Mammary epithelial cell (primary cell): ENCODE measurements around the gene WDR4.

ENCODE experiments used
- EZH2 ChIP-seq: IDR thresholded peaks from 2 replicates; pipeline ENCODE4 v1.6.1; 2012; ENCODE audit warnings: low read length, inconsistent platforms, borderline replicate concordance
- TF ChIP-seq, protein P1 (sequence below), 2 donors: IDR thresholded peaks in 1 of 2; conservative IDR thresholded peaks in 1 of 2; 2 replicates each; pipeline ENCODE4 v1.5.1; 2011 to 2012; ENCODE audit warnings: inconsistent platforms in 2 of 2, low read length in 2 of 2, mild to moderate bottlenecking in 2 of 2, control low read depth in 1 of 2, low read depth in 1 of 2; ENCODE audit not compliant: insufficient read depth in 1 of 2; ENCODE audit errors: extremely low read depth in 1 of 2

DNA sequence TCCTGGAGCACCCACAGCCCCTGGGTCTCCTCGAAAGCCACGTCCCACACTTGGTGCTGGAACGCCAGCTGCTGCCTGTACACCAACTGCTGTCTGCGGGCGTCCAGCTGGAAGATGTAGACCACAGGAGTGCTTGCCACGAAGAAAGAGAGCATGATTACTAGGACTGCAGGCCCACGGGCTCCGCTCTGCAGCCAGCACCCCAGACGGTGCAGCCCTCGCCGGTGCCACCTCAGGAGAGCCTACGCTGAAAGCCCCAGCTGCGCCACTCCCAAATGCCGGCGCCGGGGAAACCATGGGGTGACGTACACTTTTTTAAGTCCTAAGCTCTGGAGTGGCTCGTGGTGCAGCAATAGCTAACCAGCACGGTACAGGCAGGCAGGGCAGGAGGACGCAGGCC, 25.7 kb downstream of the WDR4 start:
- TF ChIP-seq, protein P1, sequence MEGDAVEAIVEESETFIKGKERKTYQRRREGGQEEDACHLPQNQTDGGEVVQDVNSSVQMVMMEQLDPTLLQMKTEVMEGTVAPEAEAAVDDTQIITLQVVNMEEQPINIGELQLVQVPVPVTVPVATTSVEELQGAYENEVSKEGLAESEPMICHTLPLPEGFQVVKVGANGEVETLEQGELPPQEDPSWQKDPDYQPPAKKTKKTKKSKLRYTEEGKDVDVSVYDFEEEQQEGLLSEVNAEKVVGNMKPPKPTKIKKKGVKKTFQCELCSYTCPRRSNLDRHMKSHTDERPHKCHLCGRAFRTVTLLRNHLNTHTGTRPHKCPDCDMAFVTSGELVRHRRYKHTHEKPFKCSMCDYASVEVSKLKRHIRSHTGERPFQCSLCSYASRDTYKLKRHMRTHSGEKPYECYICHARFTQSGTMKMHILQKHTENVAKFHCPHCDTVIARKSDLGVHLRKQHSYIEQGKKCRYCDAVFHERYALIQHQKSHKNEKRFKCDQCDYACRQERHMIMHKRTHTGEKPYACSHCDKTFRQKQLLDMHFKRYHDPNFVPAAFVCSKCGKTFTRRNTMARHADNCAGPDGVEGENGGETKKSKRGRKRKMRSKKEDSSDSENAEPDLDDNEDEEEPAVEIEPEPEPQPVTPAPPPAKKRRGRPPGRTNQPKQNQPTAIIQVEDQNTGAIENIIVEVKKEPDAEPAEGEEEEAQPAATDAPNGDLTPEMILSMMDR (conservative IDR thresholded peaks at IDR 0.05 in 1 of 2, IDR thresholded peaks at IDR 0.05 in 1 of 2; ENCODE audit: extremely low read depth in 1 of 2, insufficient read depth in 1 of 2, low read depth in 1 of 2, low read length in 2 of 2), result no peak
- no peak for TF ChIP-seq EZH2
